ENCODE data around the gene ANKS3. TPM values are rescaled to one million over a fixed set of nuclear protein-coding genes. Genes with fewer than 3 reads are reported as not detected.
"Not testable (repeated sequence)": the region's sequence is repeated elsewhere in the genome, so short reads cannot be mapped to it uniquely, and the experiment has no call there.

Gene ANKS3
- total RNA-seq, 6 experiments from 2014 or later = 4.7 to 10.7 (median 7.6) TPM

- TF ChIP-seq CTCF (IDR thresholded peaks at IDR 0.05) = no peak
- TF ChIP-seq POLR2A (IDR thresholded peaks at IDR 0.05) = no peak
- Histone ChIP-seq H3K27ac (no peak overlapping the region), H3K4me1 (no peaks in the 10 kb centered on the region), H3K27me3 (no peaks in the 10 kb centered on the region), H3K9me3 (no peaks in the 10 kb centered on the region), H3K36me3 (no peaks in the 10 kb centered on the region), H3K4me3 (no peak overlapping the region)
- WGBS (ENCODE audit: insufficient coverage, low coverage, low lambda C conversion rate, missing lambda C conversion rate) = 44% methylated on average over 10 of the region's 14 CpGs
- ATAC-seq = peak in 1 of 4 donors; percentile 4
- intact Hi-C loops (cut with DNase I) = no loop called here
- no peak for DNase-seq
These were observed 9.3 kb upstream of the ANKS3 start for GRCh38 chr16:4743226-4743878.

- ATAC-seq, H3K27ac ChIP-seq, H3K27me3 ChIP-seq, H3K4me1 ChIP-seq, H3K36me3 ChIP-seq, DNase-seq, H3K9me3 ChIP-seq, H3K4me3 ChIP-seq: not testable (repeated sequence)
- intact Hi-C loops (cut with DNase I) = loop anchor here in 1 of 2 donors (10.0 kb wide), 1 partner anchor 216 kb away; the partner anchor contains the start of gene SEC14L5
- 62% methylated on average over 3 of the region's 5 CpGs for WGBS (ENCODE audit: insufficient coverage, low coverage, low lambda C conversion rate, missing lambda C conversion rate)
These were observed 4.3 kb upstream of the ANKS3 start for GRCh38 chr16:4738370-4738769.

- Histone ChIP-seq H3K4me3 (no peak overlapping the region), H3K36me3 (no peaks in the 10 kb centered on the region), H3K27ac (no peak overlapping the region), H3K9me3 (no peaks in the 10 kb centered on the region), H3K27me3 (no peaks in the 10 kb centered on the region), H3K4me1 (peaks cover 0 to 11% (median 0%) of the 10 kb centered on the region in 4 donors)
- intact Hi-C loops (cut with DNase I) = loop anchor here in 1 of 2 donors (10.0 kb wide), 1 partner anchor 217 kb away; the partner anchor contains the start of gene SEC14L5
- DNase-seq (no peak), ATAC-seq (no peak)
- 61% methylated on average over 2 of the region's 15 CpGs for WGBS (ENCODE audit: insufficient coverage, low coverage, low lambda C conversion rate, missing lambda C conversion rate)
- TF ChIP-seq POLR2A (IDR thresholded peaks at IDR 0.05) = no peak
These were observed 3.5 kb upstream of the ANKS3 start for GRCh38 chr16:4737545-4737944.

- Histone ChIP-seq H3K9me3 (no peaks in the 10 kb centered on the region), H3K4me1 (peaks cover 0 to 11% (median 0%) of the 10 kb centered on the region in 4 donors), H3K27ac (no peak overlapping the region), H3K4me3 (no peak overlapping the region), H3K27me3 (no peaks in the 10 kb centered on the region), H3K36me3 (no peaks in the 10 kb centered on the region)
- DNase-seq = no peak
- 53% methylated on average over 2 of the region's 4 CpGs for WGBS (ENCODE audit: insufficient coverage, low coverage, low lambda C conversion rate, missing lambda C conversion rate)
- no peak for ATAC-seq
- TF ChIP-seq POLR2A (IDR thresholded peaks at IDR 0.05) = no peak
- no peak for TF ChIP-seq CTCF (IDR thresholded peaks at IDR 0.05)
- intact Hi-C loops (cut with DNase I) = loop anchor here in 1 of 2 donors (10.0 kb wide), 1 partner anchor 218 kb away; the partner anchor contains the start of gene SEC14L5
These were observed 2.5 kb upstream of the ANKS3 start for GRCh38 chr16:4736546-4736945.

- intact Hi-C loops (cut with DNase I) = loop anchor here in 1 of 2 donors (10.0 kb wide), 1 partner anchor 220 kb away; the partner anchor contains the start of gene SEC14L5
- peak; percentile 82 to 85 (median 83) for ATAC-seq
- no peaks in the 10 kb centered on the region for H3K27me3 ChIP-seq
- peaks cover 0 to 11% (median 0%) of the 10 kb centered on the region in 4 donors for H3K4me1 ChIP-seq
- TF ChIP-seq POLR2A (IDR thresholded peaks at IDR 0.05) (no peak), CTCF (IDR thresholded peaks at IDR 0.05) (no peak)
- no peaks in the 10 kb centered on the region for H3K9me3 ChIP-seq
- H3K36me3 ChIP-seq = no peaks in the 10 kb centered on the region
- peak; percentile 92 to 94 (median 93) for DNase-seq
- peak overlapping the region in 2 of 3 donors; percentile 1 to 44 for H3K27ac ChIP-seq
- peak overlapping the region; percentile 80 to 97 (median 94) for H3K4me3 ChIP-seq
- WGBS (ENCODE audit: insufficient coverage, low coverage, low lambda C conversion rate, missing lambda C conversion rate) = 7% methylated on average over 13 of the region's 38 CpGs
These were observed 862 bp upstream of the ANKS3 start for GRCh38 chr16:4734730-4735535.

All from right lobe of liver (tissue), 6 donors.